ENCODE results near the gene GKN1.

Gene GKN1

DNA sequence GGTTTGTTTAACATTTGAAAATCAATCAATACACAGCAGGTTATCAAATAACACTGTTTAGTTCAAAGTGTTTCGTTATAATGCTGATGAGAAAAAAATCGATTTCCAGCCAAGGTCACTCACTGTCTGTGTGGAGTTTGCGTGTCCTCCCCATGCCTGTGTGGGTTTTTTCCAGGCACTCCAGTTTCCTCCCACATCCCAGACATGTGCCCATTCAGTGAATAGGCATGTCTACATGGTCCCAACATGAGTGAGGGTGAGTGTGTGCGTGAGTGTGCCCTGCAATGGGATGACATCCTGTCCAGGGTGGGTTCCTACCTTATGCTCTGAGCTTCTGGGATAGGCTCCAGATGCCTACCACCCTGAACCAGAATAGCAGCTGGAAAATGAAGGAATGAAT, 13.1 kb upstream of the GKN1 start:
- DNase-seq, result no peak

DNA sequence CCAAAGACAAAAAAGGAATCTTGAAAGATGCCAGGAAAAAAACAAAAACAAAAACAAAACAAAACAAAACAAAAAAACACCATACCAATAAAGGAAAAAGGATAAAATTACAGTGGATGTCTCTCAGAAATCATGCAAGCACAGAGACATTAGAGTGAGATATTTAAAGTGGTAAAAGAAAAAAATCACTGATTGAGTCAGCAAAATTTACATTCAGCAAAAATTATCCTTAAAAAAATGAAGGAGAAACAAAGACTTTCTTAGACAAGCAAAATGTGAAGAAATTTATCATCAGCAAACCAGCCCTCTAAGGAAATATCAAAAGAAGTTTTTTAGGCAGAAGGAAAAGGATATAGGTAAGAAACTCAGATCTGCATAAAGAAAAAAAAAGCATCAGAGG, 10.2 kb upstream of the GKN1 start:
- DNase-seq, result no peak

DNA sequence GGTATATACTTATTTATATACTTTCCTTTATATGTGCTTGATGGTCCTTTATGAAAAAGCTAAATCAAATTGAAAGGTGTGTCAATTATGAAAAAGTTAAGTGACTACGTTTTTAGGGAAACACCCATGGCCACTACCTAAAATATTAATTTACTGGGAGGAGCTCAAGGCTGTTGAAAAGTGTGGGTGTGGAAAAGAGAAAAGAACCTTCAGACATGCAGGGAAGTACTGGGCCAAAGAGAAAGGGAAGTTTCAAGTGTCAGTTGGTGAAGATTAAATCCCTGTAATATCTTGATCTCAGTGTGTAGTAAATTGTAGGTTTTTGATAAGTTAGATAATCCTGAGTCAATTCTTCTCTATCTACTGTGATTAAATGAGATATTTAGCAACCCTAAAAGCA, 6.2 kb upstream of the GKN1 start:
- DNase-seq, result no peak

DNA sequence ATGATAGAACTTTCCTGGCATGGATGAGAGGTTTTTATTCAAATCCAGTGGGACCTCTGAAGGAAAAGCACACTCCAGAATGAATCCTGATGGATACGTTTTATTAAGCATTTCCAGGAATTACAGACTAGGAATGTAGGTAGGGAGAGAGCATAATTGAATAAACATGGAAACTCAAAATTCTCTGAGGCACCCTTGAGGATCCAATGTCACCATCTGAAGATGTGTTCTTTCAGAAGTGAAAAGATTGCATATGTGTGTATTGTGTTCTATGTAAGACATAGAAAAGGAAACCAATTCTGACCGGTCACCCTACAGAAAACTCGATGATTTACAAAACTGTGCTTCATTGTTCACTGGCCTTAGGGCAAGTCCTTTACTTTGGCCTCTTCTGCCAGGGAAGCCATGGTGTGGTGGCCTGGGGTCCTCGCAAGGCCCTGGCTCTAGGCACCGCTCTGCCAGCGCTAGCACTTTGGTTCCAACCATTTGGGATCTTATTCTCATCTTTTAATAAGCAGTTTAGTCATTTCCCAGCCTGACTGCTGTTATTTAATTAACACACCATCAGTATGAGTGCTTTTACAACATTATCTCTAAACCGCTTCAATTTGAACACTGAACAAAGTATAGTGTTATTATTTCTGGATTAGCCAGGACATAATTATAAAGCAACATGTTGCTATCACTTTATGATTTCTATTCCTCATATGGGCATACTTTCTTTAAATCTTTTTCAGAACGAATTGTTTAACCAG, 4.5 kb upstream of the GKN1 start:
- no peak for DNase-seq

DNA sequence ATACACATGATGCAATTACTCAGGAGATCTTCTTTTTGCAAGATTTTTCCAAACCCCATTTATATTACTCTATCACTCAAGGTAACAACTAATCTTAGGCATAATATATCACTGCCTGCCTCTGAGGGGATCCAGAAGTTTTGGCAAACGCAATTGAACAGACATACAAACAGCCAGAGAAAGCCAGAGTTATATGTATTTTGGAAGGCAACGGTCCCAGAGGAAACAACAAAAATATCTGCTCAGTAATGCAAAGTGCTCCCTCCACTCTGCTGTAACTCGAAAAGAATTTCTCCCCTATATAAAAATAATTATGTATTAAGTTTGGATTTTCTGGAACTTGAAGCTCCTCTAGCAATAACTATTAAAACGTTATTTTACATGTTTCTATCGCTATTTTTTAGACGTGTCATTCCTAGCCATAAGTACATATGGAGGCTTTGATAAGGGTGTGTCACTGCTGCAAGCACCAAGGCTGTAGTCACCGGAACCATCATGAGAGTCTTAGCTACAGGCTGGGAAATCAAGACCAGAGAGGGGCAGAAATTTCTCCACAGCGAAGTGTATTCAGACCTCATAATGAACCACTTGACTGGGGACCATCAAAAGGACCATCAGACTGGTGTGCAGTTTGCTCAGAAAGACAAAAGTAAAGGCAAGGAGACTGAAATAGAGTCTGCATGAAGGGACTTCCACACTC, 3.7 kb upstream of the GKN1 start:
- no peak for DNase-seq

DNA sequence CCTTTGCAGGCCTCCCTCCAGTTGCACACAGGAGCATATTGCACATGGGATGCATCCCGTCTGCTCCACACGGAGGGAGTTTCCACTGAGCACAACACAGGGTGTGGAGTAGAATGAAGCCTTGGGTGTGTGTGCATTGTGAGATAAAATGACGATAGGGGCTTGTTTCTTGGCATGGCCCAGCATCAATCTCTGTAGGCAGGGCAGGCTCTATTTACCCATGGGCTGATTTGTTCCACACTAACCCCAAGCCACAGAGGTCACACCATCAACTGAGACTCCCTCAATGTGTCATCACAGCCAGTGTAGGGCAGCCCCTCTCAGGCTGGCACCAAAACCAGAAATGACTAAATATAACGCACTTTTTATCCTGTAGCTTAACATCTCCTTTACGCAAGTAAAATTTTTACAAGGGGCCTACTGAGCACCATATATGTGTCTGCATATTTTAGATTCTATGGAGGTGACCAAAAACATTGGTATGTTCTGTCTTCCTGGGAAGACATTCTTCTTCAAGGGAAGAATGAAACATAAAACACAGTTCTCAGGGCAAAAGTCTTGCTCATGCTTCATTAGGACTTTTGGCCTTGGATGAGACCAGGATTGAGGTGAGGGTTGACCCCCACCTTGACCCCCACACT, 2.7 kb upstream of the GKN1 start:
- no peak for DNase-seq

DNA sequence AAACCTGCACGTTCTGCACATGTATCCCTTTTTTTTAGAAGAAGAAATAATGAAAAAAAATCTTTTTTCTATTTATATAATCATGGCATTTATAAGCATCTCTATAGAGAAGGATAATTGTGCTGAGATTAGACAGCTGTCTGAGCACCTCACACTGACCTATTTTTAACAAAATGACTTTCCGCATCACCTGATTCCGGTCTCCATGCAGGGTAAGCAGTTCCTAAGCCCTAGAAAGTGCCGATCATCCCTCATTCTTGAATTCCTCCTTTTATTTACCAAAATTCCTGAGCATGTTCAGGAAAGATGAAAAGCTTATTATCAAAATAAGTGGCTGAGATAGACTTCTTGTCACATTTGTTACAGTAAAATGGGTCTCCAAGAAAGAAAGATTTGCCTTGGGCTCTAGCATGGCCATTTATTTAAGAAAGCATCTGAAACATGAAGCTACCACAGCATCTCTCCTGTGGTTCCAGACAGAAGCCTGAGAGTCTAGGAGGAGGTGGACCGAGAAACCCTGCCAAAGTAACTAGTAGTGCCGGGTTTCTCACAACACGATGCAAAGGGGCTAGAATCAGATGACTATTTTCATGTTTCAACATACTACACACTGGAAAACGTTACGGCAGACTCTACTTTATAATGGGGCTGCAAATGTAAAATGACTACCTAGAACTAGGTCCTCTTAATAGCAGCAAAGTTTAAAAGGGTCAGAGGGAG, 670 bp downstream of the GKN1 start:
- DNase-seq, result no peak

DNA sequence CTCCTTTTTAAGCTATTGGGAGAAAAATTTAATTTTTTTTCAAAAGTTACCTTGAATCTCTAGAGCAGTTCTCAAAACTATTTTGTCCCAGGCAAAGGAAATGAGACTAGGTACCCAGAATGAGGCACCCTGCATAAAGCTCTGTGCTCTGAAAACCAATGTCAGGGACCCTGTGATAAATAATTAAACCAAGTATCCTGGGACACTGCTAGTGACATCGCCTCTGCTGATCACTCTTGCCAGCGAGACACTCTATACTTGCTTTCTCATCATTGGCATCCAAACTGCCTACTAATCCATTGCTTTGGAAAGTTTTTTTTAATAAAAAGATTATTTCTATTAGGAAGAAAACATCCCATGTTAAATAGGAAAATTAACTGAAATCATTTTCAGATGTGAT, 1.4 kb downstream of the GKN1 start:
- no peak for DNase-seq

DNA sequence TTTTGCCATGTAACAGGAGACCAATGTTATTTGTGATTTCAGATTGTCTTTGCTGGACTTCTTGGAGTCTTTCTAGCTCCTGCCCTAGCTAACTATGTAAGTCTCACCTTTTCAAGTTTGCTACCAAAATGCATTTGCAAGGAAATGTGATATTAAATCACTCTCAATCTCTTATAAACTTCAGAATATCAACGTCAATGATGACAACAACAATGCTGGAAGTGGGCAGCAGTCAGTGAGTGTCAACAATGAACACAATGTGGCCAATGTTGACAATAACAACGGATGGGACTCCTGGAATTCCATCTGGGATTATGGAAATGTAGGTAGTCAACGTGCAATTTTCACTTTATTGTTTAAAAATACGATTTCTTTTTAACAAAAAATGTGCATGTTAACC, 3.0 kb downstream of the GKN1 start:
- no peak for DNase-seq

DNA sequence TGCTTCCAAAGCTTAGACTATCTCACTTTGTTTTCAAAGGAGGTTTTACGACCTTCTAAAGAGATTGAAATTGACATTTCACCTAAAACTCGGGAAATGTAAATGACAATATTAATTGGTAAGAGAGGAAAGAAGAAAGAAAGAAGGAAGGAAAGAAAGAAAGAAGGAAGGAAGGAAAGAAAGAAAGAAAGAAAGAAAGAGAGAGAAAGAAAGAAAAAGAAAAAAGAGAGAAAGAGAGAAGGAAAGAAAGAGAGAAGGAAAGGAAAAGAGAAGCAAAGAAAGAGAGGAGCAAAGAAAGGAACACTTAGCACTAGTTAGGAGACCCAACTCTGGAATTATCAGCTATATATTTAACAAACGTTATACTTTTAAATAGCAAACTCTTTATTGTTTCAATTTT, 3.7 kb downstream of the GKN1 start:
- DNase-seq, result no peak

DNA sequence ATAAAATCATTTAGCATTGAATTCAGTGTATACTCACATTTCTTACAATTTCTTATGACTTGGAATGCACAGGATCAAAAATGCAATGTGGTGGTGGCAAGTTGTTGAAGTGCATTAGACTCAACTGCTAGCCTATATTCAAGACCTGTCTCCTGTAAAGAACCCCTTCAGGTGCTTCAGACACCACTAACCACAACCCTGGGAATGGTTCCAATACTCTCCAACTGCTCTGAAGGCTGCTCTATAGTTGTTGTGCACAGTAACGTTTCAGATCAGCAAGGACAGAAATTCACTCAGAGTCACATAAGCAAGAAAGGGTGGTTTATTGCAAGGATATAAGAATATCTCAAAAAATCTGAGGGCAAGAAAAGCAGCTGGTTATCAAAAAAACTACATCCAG, 6.5 kb downstream of the GKN1 start:
- DNase-seq, result no peak

DNA sequence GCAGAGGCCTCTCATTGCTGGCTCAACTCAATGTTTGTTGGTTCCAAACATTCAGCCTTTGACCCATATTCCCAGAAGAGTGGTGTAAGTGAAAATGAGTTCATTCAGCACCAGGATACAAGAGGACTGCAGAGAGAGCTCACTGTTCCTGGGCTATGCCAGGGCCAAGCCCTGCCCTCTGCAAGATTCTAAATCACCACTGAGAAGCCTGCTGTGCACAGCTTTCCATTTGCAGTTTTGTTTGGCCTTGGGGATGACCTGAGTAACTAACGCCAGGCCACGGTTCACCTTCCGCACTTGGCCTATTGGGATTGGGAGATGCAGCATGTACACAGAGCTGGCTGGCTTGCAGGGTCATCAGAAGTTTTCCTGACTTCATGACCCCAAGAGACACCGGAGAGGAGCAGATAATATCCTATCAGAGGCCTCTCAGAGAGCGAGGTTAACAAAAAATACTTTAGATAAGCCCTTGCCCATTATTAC, 12.6 kb downstream of the GKN1 start:
- no peak for DNase-seq

DNA sequence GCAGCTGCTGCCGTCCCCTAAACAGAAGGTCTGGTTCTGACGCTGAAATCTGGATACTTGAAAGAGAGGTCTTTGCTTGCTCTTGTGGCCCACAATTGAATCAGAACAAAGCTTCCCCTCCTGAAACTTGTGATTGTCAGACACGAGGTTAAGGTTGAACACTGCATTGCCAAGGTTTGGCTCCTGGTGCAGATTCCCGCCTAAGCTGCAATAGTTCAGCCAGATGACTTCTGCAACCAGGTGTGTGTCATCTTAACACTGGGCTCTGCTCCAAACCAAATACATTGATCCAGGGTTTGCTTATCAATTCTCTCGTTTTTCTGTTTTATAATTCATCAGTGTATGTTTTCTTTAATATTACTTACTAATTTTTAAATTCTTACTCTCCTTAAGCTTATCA, 14.6 kb downstream of the GKN1 start:
- no peak for DNase-seq

DNA sequence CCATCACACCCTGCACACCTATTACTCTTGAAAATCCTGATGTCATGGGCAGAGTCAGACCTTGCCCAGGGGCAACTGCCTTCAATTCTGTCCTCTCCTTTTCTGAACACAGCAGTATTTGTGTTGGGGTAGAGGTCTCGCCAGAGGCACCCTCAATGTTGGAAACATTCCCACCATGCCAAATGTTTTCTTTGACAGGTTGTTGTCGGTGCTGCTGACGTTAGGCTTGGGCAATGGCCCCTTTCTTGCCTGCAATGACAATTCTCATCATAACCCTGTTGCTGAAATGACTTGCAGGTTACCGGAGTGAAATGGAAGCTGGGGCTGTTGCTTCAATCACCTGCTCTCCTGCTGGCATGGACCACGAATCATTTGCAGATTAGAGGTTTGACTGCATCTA, 17.9 kb downstream of the GKN1 start:
- no peak for DNase-seq

DNA sequence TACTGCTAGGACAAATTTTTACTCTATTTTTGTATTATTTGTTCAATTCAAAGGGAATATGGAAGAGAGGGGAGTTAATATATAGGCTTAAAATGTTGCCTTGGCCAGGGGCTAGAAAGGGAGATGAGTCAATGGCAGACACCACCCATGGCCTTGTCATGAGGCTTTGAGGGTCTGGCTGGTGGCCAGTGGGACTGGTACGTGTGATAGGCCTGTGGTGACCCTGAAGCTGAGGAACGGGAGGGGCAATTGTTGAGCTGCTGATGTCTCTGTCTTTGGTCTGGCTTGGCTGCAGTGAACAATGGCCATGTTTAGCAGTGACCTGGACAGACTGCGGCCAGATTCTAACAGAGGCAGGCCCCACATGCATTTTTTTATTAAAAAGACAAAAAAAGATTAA, 18.5 kb downstream of the GKN1 start:
- no peak for DNase-seq

DNA sequence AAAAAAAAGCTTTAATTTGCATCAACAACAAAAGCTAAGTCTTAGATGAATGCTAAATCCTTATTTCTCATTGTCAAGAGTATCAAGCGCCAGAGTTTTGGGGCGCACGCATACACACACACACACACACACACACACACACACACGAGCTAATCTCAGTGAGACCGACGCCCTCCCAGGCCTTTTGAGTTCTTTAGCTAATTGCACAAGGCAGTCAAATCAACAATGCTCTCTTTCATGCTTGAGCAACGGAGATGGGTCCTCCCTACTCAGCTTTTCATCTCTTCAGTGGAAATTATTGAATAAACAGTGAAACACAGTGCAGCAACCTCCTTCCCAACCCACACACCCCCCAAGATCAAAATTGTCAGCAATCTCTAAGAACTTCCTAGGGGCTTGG, 19.2 kb downstream of the GKN1 start:
- DNase-seq, result no peak

DNA sequence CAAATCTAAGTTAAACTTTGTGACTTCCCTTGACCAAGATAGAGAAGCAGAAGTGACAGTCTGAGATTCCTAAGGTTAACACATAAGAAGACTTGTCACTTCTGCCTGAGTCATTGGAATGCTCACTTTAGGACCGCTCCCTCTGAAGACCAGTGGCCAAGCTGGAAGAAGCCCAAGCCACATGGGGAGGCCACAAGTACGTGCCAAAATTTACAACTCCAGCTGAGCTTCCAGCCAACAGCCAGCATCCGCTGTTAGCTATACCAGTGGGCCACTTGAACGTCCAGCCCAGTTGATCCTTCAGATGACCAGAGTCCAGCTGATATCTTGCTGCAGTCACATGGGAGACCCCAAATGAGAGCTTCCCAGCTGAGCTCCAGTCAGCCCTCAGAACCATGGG, 20.4 kb downstream of the GKN1 start:
- no peak for DNase-seq

DNA sequence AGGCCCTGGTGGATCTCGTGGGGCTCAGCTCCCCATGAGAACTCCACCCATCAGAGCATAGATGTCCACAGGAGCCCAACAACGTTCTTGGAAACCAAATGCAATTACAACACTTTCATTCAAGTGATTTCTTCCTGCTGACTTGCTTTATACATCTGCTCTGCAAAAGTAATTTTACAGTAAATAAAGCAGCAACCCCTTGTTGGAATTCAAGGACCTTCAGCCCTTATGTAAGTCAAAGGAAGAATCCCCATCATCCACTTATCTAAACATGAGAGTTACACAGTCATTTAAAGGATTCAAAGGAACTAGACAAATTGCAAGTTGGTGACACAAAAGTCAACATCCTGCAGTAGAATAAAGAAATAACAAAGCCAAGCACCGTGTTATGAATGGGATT, 21.5 kb downstream of the GKN1 start:
- no peak for DNase-seq

DNA sequence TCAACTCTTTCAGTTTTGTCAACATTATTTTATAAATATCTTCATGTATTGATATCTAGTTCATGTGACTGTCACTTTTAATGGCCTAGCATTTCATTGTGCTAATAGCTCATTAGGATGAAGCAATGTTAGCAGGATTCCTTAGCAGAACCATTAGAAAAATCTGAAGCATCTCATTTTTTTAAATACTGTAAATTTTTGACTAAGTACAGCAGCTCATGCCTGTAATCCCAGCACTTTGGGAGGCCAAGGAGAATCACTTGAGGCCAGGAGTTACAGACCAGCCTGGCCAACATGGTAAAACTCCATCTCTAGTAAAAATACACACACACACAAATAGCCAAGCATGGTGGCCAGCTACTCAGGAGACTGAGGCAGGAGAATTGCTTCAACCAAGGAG, 23.0 kb downstream of the GKN1 start:
- DNase-seq, result no peak

DNA sequence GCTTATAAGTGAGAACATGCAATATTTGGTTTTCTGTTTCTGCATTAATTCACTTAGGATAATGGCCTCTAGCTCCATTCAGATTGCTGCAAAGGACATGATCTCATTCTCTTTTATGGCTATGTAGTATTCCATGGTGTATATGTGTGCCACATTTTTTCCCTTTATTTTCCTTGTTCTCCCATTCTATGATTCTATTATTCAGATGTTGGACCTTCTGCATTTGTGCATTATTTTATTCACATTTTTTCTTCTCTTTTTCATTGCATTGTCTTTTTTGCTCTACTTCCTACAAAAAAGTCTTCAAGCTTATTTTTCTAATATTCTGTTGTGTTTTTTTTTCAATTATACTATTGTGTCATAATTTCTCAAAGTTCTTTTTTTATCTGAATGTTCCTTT, 27.4 kb downstream of the GKN1 start:
- no peak for DNase-seq

DNA sequence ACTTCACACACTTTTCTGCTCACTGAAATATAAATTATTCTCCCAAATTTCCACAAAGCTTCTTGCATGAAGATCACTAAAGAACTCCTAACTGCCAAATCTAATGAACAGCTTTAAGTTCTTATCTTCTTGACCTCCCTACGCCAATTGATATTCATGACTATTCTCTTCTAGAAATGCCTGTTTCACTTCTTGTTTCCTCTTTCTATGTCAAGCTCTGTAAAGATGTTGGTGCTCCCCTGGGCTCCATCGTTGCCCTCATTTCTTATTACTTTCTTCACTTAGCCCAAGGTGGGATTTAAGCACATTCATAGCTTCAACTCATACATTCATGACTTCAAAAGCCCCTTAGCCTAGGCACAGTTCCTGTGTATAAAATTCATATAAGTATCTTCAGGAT, 29.3 kb downstream of the GKN1 start:
- no peak for DNase-seq

DNA sequence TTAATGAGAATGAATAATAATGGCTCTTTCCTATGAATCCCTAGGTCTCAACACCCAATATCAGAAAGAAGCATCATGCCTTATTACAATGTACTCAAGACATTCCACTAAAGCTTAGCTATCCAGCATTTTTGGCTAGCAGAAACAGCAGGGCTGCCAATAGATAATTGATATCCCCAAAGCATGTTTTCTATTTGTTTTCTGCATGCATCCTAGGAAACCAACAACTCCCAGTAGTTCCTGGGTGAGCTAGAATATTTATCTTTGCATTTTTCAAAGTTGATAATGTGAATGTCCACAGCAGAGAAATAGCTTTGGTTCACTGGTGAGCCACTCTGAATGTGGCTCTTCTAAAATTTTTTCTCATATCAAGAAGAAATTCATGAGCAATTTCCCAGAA, 32.7 kb downstream of the GKN1 start:
- DNase-seq, result no peak

DNA sequence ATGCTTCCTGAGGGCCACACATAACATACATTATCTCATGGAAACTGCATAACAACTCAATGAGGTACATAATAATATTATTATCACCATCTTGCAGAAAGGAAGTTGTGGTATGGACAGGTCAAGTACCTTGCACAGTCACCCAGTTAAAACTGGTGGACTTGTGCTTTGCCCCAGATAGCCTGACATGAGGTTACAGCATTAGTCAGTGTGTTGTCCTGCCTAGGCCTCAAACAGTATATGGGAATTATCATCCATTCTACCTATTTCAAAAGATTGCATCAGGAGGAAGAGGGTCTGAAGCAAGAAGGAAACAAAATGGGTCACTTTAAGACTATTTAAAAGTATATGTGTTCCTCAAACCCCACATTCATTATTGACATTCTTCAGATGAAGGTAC, 33.2 kb downstream of the GKN1 start:
- no peak for DNase-seq

Data from effector CD4-positive, alpha-beta T cell (primary cell).